ENCODE measurements around the gene LSM2.

The LSM2 gene

DNA sequence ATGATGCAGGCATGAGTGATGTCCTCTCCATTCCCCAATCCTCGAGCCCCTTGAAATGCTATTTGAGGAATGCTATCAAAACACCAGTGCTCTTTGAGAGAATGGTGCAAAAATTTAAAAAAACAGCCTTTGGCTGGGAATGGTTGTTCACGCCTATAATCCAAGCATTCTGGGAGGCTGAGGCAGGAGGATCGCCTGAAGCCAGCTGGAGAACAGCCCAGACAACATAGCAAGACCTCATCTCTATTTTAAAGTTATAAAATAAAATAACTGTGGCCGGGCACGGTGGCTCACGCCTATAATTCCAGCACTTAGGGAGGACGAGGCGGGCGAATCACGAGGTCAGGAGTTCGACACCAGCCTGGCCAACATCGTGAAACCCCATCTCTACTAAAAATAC lies 7.0 kb downstream of the LSM2 start:
- H3K36me3 ChIP-seq = no peaks in the 10 kb centered on the region
- TF ChIP-seq, protein P1, sequence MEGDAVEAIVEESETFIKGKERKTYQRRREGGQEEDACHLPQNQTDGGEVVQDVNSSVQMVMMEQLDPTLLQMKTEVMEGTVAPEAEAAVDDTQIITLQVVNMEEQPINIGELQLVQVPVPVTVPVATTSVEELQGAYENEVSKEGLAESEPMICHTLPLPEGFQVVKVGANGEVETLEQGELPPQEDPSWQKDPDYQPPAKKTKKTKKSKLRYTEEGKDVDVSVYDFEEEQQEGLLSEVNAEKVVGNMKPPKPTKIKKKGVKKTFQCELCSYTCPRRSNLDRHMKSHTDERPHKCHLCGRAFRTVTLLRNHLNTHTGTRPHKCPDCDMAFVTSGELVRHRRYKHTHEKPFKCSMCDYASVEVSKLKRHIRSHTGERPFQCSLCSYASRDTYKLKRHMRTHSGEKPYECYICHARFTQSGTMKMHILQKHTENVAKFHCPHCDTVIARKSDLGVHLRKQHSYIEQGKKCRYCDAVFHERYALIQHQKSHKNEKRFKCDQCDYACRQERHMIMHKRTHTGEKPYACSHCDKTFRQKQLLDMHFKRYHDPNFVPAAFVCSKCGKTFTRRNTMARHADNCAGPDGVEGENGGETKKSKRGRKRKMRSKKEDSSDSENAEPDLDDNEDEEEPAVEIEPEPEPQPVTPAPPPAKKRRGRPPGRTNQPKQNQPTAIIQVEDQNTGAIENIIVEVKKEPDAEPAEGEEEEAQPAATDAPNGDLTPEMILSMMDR (IDR thresholded peaks at IDR 0.05) = no peak
- no peaks in the 10 kb centered on the region for H3K9me3 ChIP-seq
- peaks cover 25 to 26% of the 10 kb centered on the region in 2 experiments for H3K4me1 ChIP-seq (ENCODE audit: control insufficient read depth in 1 of 2, insufficient read depth in 1 of 2, low read depth in 1 of 2, low read length in 1 of 2)
- H3K4me3 ChIP-seq (ENCODE audit: low read depth in 1 of 2, low read length in 1 of 2) = no peak overlapping the region
- no peaks in the 10 kb centered on the region for H3K27me3 ChIP-seq
- H3K27ac ChIP-seq = no peak overlapping the region

DNA sequence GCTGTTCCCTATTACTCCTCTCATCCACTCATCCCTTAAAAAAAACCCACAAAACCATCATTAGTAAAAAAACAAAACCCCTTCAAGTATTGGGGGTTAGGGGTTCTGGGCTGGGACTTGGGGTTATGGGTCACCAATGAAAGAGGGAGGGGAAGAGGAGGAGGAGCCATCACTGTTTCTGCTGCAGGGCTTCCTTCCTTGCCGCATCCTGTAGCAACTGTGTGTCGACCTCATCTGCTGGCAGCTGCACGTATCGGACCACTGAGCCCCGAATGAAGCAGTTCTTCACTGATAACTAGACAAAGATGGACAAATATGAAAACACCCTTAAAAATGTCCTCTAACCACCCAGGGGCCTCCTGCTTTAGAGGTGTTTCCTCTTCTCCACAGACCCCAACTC lies 9.2 kb downstream of the LSM2 start:
- Histone ChIP-seq H3K27me3 (no peaks in the 10 kb centered on the region), H3K27ac (peak overlapping the region; percentile 99), H3K4me3 (ENCODE audit: low read depth in 1 of 2, low read length in 1 of 2) (no peak overlapping the region), H3K36me3 (no peaks in the 10 kb centered on the region), H3K9me3 (no peaks in the 10 kb centered on the region), H3K4me1 (ENCODE audit: control insufficient read depth in 1 of 2, insufficient read depth in 1 of 2, low read depth in 1 of 2, low read length in 1 of 2) (peaks cover 30 to 31% of the 10 kb centered on the region in 2 experiments)
- TF ChIP-seq, protein P1 (IDR thresholded peaks at IDR 0.05) = no peak

DNA sequence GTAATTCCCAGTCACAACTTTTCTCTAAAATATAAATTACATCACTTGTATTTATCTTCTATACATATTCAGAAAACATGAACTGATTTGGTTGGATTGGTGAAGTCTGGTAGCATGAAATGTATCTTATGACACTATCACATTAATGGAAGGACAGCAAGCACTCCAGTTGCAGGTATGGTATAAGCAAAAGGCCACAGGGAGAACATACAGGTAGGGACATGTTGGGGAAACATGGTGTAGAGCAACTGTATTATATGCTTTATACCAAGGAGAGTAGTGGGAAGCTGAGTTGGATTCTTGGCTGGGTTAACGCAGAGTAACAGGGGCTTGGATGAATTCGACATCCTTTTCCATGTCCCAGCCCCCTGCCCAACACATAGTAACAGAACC lies 9.8 kb downstream of the LSM2 start:
- Histone ChIP-seq H3K36me3 (no peaks in the 10 kb centered on the region), H3K9me3 (no peaks in the 10 kb centered on the region), H3K27me3 (no peaks in the 10 kb centered on the region), H3K4me3 (ENCODE audit: low read depth in 1 of 2, low read length in 1 of 2) (no peak overlapping the region), H3K4me1 (ENCODE audit: control insufficient read depth in 1 of 2, insufficient read depth in 1 of 2, low read depth in 1 of 2, low read length in 1 of 2) (peaks cover 30 to 31% of the 10 kb centered on the region in 2 experiments), H3K27ac (peak overlapping the region; percentile 99)
- TF ChIP-seq, protein P1 (IDR thresholded peaks at IDR 0.05) = no peak

DNA sequence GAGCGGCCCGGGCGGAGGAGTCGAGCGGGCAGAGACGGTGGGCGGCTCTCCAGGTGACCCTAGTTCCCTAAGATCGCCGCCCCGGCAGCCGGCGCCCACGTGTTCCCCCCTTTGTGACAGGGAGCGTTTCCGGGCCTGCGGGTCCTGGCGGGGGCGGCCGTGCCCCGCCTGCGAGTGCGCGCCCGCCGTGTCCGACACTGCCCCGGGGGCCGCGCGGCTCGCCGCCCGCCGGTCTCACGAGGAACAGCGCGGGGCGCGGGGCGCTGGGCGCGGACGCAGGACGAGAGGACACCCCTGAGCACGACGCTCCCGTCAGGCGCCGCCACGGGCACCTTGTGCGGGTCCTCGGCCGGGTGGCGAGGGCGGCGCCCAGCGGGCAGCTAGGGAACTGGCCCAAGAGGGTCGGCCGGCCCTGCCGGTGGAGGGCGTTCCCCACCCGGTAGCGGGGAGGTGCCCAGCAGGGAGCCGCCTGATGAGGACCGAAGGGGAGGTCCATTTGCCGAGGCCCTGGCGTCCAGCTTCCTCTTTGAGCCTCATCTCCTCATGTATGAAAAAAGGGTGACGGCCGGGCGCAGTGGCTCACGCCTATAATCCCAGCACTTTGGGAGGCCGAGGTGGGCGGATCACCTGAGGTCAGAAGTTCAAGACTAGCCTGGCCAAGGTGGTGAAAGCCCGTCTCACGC lies 11.0 kb downstream of the LSM2 start, which contains the start of gene VARS1:
TSS of gene VARS1 (minus strand) at position 137 of the 683 bp plus-strand sequence. CDS start 535 bp downstream, outside the sequence.
- Histone ChIP-seq H3K27me3 (no peaks in the 10 kb centered on the region), H3K27ac (peak within 1 kb of the TSS; percentile 99), H3K36me3 (no peaks in the 10 kb centered on the region), H3K4me3 (ENCODE audit: low read depth in 1 of 2, low read length in 1 of 2) (peak within 1 kb of the TSS; percentile 87 to 90), H3K4me1 (ENCODE audit: control insufficient read depth in 1 of 2, insufficient read depth in 1 of 2, low read depth in 1 of 2, low read length in 1 of 2) (peaks cover 30 to 31% of the 10 kb centered on the region in 2 experiments), H3K9me3 (no peaks in the 10 kb centered on the region)
- TF ChIP-seq, protein P1 (IDR thresholded peaks at IDR 0.05) = peak; percentile 99

DNA sequence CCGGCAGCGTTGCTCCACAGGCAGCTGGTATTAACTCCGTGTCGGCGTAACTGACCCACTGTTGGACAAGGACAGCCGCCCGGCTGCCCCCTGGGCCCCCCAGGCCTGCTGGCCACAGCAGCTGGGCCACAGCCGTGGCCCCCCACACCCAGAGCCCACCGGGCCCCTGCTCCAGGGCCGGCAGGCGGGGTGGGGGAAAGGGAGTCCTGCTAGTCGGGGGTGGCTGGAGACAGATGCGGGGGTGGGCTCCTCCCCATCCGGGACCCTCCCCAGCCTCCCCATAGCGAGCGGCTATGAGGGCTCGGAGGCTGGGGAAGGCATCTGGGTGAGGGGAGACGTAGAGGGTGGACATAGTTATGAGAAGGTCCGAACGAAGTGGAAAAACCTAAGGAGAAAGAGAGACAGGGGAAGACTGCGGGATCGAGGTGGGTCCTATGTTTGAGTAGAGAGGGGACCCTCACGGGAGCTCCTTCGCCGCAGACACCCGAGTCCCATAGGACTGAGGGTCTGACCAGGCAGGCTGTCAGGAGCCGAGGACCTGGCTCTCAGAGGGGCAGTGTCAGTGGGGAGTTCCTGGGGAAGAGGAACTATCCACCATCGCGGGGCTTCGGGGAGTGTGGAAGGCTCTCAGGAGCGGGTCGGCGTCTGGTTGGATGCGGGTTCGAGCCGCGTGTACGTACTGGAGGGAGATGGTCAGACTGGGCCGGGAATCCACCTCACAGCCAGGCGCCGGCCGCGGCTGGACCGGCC lies 11.7 kb downstream of the LSM2 start:
- Histone ChIP-seq H3K27me3 (no peaks in the 10 kb centered on the region), H3K36me3 (no peaks in the 10 kb centered on the region), H3K9me3 (no peaks in the 10 kb centered on the region), H3K4me1 (ENCODE audit: control insufficient read depth in 1 of 2, insufficient read depth in 1 of 2, low read depth in 1 of 2, low read length in 1 of 2) (peaks cover 30 to 31% of the 10 kb centered on the region in 2 experiments), H3K27ac (peak overlapping the region; percentile 99), H3K4me3 (ENCODE audit: low read depth in 1 of 2, low read length in 1 of 2) (peak overlapping the region; percentile 87 to 90)
- TF ChIP-seq, protein P1 (IDR thresholded peaks at IDR 0.05) = no peak

Data from neutrophil (primary cell).